ENCODE measurements around the gene SLC38A4. TPM values are rescaled to one million over a fixed set of nuclear protein-coding genes. Genes with fewer than 3 reads are reported as not detected.
"Not testable (repeated sequence)": the region's sequence is repeated elsewhere in the genome, so short reads cannot be mapped to it uniquely, and the experiment has no call there.

SLC38A4 gene
- total RNA-seq, 1 donor from 2014 or later, result not detected

DNA sequence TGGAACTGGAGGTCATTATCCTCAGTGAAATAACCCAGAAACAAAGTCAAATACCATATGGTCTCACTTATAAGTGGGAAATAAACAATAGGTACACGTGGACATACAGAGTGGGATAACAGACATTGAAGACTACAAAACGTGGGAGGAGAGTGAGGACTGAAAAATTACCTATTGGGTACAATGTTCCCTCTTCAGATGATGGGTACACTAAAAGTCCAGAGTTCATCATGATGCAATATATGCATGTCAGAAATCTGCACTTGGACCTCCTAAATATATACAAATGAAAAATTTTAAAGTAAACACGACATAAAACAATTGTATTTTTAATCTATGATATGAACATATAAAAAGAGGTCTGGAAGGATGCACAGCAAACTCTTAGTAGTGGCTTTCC is 71.2 kb downstream of the SLC38A4 start:
- DNase-seq (ENCODE audit: low read depth), result no peak
- TF ChIP-seq, protein P1, sequence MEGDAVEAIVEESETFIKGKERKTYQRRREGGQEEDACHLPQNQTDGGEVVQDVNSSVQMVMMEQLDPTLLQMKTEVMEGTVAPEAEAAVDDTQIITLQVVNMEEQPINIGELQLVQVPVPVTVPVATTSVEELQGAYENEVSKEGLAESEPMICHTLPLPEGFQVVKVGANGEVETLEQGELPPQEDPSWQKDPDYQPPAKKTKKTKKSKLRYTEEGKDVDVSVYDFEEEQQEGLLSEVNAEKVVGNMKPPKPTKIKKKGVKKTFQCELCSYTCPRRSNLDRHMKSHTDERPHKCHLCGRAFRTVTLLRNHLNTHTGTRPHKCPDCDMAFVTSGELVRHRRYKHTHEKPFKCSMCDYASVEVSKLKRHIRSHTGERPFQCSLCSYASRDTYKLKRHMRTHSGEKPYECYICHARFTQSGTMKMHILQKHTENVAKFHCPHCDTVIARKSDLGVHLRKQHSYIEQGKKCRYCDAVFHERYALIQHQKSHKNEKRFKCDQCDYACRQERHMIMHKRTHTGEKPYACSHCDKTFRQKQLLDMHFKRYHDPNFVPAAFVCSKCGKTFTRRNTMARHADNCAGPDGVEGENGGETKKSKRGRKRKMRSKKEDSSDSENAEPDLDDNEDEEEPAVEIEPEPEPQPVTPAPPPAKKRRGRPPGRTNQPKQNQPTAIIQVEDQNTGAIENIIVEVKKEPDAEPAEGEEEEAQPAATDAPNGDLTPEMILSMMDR (IDR thresholded peaks at IDR 0.05; ENCODE audit: insufficient read depth, low read length, poor library complexity, severe bottlenecking), result no peak
- Histone ChIP-seq H3K4me3 (ENCODE audit: low read depth, low read length) (no peak overlapping the region), H3K36me3 (ENCODE audit: control insufficient read depth, insufficient read depth, low read length) (no peaks in the 10 kb centered on the region), H3K27me3 (ENCODE audit: control insufficient read depth, insufficient read depth, low read length) (no peaks in the 10 kb centered on the region)

DNA sequence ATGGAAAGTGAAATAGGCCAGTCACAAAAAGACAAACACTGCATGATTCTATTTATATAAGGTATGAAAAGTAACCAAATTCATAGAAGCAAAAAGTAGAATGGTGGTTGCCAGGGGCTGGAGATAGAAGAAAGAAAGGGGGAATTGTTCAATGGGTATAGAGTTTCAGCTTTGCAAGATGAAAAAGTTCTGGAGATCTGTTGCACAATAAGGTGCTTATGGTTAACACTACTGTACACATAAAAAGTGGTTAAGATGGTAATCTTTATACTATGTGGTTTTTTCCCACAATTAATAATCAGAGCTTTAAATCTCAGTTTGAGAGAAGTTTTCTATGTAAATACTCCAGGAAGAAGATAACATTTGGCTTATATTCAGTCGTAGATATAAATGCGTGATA is 73.4 kb downstream of the SLC38A4 start:
- no peaks in the 10 kb centered on the region for H3K36me3 ChIP-seq (ENCODE audit: control insufficient read depth, insufficient read depth, low read length)
- H3K4me3 ChIP-seq (ENCODE audit: low read depth, low read length), result no peak overlapping the region
- no peaks in the 10 kb centered on the region for H3K27me3 ChIP-seq (ENCODE audit: control insufficient read depth, insufficient read depth, low read length)
- TF ChIP-seq, protein P1 (IDR thresholded peaks at IDR 0.05; ENCODE audit: insufficient read depth, low read length, poor library complexity, severe bottlenecking), result no peak
- DNase-seq (ENCODE audit: low read depth), result no peak

DNA sequence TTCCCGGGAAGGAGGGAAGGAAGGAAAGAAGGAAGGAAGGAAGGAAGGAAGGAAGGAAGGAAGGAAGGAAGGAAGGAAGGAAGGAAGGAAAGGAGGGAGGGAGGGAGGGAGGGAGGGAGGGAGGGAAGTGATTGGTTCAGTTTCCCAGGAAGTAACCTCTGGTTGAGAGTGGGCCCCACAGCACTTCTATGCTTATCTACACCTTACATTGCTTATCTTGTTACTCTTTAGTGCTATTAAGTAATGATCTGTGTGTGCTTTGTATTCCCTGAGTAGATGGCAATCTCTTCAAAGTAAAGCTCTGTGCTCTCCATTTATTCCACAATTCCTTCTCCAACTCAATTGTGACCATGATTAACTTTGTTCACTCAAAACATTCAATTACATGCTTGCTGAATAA is 74.6 kb downstream of the SLC38A4 start:
- no peak for DNase-seq (ENCODE audit: low read depth)
- TF ChIP-seq, protein P1 (IDR thresholded peaks at IDR 0.05; ENCODE audit: insufficient read depth, low read length, poor library complexity, severe bottlenecking), result no peak
- no peaks in the 10 kb centered on the region for H3K36me3 ChIP-seq (ENCODE audit: control insufficient read depth, insufficient read depth, low read length)
- H3K27me3 ChIP-seq (ENCODE audit: control insufficient read depth, insufficient read depth, low read length), result no peaks in the 10 kb centered on the region
- H3K4me3 ChIP-seq (ENCODE audit: low read depth, low read length), result no peak overlapping the region

DNA sequence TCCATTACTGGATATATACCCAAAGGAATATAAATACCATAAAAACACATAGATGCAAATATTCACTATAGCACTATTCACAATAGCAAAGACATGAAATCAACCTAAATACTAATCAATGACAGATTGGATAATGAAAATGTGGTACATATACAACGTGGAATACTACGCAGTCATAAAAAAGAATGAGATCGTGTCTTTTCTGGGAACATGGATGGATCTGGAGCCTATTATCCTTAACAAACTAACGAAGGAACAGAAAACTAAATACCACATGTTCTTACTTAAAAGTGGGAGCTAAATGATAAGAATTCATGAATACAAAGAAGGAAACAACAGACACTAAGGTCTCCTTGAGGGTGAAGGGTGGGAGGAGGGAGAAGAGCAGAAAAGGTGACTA is 76.5 kb downstream of the SLC38A4 start:
- no peaks in the 10 kb centered on the region for H3K36me3 ChIP-seq (ENCODE audit: control insufficient read depth, insufficient read depth, low read length)
- DNase-seq (ENCODE audit: low read depth), result no peak
- TF ChIP-seq, protein P1 (IDR thresholded peaks at IDR 0.05; ENCODE audit: insufficient read depth, low read length, poor library complexity, severe bottlenecking), result no peak
- no peaks in the 10 kb centered on the region for H3K27me3 ChIP-seq (ENCODE audit: control insufficient read depth, insufficient read depth, low read length)
- H3K4me3 ChIP-seq (ENCODE audit: low read depth, low read length), result no peak overlapping the region

DNA sequence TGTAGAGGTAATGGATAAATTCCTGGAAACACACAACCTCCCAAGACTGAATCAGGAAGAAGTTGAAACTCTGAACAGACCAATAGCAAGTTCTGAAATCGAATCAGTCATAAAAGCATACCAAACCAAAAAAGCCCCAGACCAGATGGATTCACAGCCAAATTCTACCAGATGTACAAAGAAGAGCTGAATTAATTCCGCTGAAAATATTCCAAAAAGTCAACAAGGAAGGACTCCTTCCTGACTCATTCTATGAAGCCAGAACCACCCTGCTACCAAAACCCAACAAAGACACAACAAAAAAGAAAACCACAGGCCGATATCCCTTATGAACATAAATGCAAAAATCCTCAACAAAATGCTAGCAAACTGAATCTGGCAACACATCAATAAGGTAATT is 81.5 kb downstream of the SLC38A4 start:
- TF ChIP-seq, protein P1 (IDR thresholded peaks at IDR 0.05; ENCODE audit: insufficient read depth, low read length, poor library complexity, severe bottlenecking), result no peak
- DNase-seq (ENCODE audit: low read depth), result no peak
- Histone ChIP-seq H3K27me3 (ENCODE audit: control insufficient read depth, insufficient read depth, low read length) (no peaks in the 10 kb centered on the region), H3K36me3 (ENCODE audit: control insufficient read depth, insufficient read depth, low read length) (no peaks in the 10 kb centered on the region), H3K4me3 (ENCODE audit: low read depth, low read length) (no peak overlapping the region)

DNA sequence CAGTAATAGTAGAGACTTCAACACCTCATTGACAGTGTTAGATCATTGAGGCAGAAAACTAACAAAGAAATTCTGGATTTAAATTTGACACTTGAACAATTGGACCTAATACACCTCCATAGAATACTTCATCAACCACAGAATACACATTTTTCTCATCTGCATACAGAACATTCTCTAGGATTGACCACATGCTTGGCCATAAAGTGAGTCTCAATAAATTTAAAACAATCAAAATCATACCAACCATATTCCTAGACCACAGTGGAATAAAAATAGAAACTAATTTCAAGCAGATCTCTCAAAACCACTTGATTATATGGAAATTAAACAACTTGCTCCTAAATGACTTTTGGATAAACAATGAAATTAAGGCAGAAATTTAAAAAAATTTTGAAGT is 82.3 kb downstream of the SLC38A4 start:
- no peak for DNase-seq (ENCODE audit: low read depth)
- Histone ChIP-seq H3K27me3 (ENCODE audit: control insufficient read depth, insufficient read depth, low read length) (no peaks in the 10 kb centered on the region), H3K36me3 (ENCODE audit: control insufficient read depth, insufficient read depth, low read length) (no peaks in the 10 kb centered on the region), H3K4me3 (ENCODE audit: low read depth, low read length) (no peak overlapping the region)
- TF ChIP-seq, protein P1 (IDR thresholded peaks at IDR 0.05; ENCODE audit: insufficient read depth, low read length, poor library complexity, severe bottlenecking), result no peak

DNA sequence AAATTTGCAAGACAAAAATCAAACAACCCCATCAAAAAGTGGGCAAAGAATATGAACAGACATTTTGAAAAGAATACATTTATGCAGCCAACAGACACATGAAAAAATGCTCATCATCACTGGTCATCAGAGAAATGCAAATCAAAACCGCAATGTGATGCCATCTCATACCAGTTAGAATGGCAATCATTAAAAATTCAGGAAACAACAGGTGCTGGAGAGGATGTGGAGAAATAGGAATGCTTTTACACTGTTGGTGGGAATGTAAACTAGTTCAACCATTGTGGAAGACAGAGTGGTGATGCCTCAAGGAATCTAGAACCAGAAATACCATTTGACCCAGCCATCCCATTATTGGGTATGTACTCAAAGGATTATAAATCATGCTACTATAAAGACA is 83.5 kb downstream of the SLC38A4 start:
- H3K36me3 ChIP-seq (ENCODE audit: control insufficient read depth, insufficient read depth, low read length); H3K27me3 ChIP-seq (ENCODE audit: control insufficient read depth, insufficient read depth, low read length); H3K4me3 ChIP-seq (ENCODE audit: low read depth, low read length); DNase-seq (ENCODE audit: low read depth): not testable (repeated sequence)

Measured in kidney epithelial cell (primary cell).